Smooth muscle cell of the coronary artery (primary cell): ENCODE results near the gene ZNF714. TPM values are rescaled to one million over a fixed set of nuclear protein-coding genes. Genes with fewer than 3 reads are reported as not detected.

Source experiments
- total RNA-seq: library from RNA; depleted of rRNA; stranded (reverse); fragments of >200 nt; gene quantifications from 2 replicates; pipeline ENCODE4 v1.2.3, GENCODE V29; 2014; ENCODE audit warnings: low replicate concordance

Gene ZNF714
- 2.6 TPM in 2 replicates for total RNA-seq

DNA sequence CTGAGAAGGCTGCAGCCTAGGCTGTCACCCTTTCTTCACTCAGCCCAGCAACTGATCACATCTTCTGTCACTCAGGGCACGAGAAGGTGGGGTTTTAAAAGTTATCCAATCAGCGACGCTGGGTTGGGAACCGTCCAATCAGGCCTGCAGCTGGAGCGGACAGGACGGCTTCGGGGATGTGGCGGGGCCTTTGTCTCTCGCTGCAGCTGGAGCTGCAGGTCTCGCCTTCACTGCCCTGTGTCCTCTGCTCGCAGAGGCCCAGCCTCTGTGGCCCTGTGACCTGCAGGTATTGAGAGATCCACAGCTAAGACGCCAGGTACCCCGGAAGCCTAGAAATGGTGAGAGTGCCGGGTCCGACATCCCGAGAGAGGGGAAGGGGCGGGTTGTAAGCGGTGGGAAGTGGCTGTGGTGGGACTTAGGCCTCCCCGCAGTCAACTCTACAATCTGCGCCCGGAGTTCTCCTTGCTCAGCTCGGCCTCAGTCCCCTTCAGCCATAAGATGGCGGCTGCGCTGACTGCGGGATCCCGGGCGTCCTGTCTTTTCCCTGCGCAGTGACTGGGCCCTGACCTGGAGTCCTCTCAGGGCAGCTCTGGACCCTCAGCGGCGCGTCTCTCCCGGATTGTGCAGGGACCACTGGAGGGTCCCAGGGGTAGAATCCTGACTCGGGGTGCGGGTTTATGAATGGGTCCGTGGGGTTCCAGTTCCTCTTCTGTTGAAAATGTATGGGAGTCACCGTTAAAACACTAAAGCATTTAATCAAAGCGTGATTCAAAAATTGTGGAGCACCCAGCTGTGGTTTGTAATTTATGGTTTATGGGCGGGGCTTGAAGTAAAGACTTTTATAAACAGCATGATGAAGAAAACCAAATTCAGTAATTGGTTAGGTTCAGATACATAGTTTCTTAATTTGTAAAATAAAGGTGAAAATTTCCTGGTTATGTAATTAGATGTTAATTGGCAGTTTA, at the start of gene ZNF714:
Gene ZNF714, plus strand, starts transcription at position 193 of the 965 bp plus-strand sequence. CDS start 16,066 bp downstream, outside the sequence.

GRCh38 chr19:21141787-21142464, 59.9 kb downstream of the ZNF714 start, which contains the start of gene ZNF431:
Gene ZNF431, plus strand, starts transcription at chr19:21142040. Its CDS starts 144 bp downstream, at chr19:21142184.

Other genes starting within 250 kb of the ZNF714 start
- gene ZNF85, start 159.0 kb upstream of the ZNF714 start, total RNA-seq, result 4.3 and 5.3 TPM in 2 replicates
- gene ZNF430, start 61.5 kb upstream of the ZNF714 start, total RNA-seq, result 4.3 and 4.4 TPM in 2 replicates
- 2.8 and 7.8 TPM in 2 replicates for gene ZNF431, start 59.8 kb downstream of the ZNF714 start, total RNA-seq
- 2.5 and 5.3 TPM in 2 replicates for gene ZNF708, start 247.2 kb downstream of the ZNF714 start, total RNA-seq